Measurements from ENCODE around the gene MYBPH. TPM values are rescaled to one million over a fixed set of nuclear protein-coding genes. Genes with fewer than 3 reads are reported as not detected.

MYBPH gene
- total and polyA plus RNA-seq, 10 of the 15 experiments (the other 5 are each of a cell fraction or from before 2014, with no cell fraction given): 0.06 to 0.10 TPM; not detected in 8

- TF ChIP-seq STAT3 (IDR thresholded peaks at IDR 0.05; ENCODE audit: low read depth, low read length): no peak
- no peak for TF ChIP-seq SIN3A (IDR thresholded peaks at IDR 0.05; ENCODE audit: low read depth, low read length)
- TF ChIP-seq MYC (IDR thresholded peaks at IDR 0.05; ENCODE audit: insufficient read depth, insufficient read length, insufficient replicate concordance, low read length, severe bottlenecking): no peak
- TF ChIP-seq SIX5 (IDR thresholded peaks at IDR 0.05; ENCODE audit: low read depth, low read length, severe bottlenecking): no peak
- TF ChIP-seq GATAD2B (conservative IDR thresholded peaks at IDR 0.05; ENCODE audit: low read depth): no peak
- TF ChIP-seq SREBF2 (IDR thresholded peaks at IDR 0.05; ENCODE audit: low read length): no peak
- TF ChIP-seq MTA3 (IDR thresholded peaks at IDR 0.05; ENCODE audit: borderline replicate concordance, low read length): no peak
- TF ChIP-seq ZNF384 (IDR thresholded peaks at IDR 0.05; ENCODE audit: borderline replicate concordance, low read depth, low read length): no peak
- no peak for TF ChIP-seq SPI1 (IDR thresholded peaks at IDR 0.05; ENCODE audit: borderline replicate concordance, insufficient read depth, low read depth, low read length)
These were observed 5.1 kb upstream of the MYBPH start (continued) for GRCh38 chr1:203180611-203181330.

DNA sequence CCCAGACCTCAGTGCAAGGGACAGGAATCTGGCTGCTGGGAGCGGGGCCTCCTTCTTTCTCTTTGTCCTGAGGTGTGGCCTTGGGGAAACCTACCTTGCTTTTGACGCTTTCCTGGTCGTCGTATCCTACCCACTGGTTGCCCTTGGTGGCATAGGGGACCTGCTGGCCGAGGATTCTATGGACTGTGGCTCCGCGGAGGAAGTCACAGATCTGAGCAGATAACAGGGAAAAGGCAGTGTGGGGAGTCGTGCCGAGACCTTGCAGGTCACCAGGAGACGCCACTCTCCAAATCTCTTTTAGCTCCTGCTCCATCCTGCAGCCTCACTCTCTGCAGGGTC, 4.0 kb upstream of the MYBPH start:
- intact Hi-C loops (cut with micrococcal nuclease; ENCODE audit: unreplicated experiment): no loop called here
- FAIRE-seq: no peak
- Histone ChIP-seq H3K27me3 (replicated peaks in 1 of 2; ENCODE audit: control insufficient read depth in 2 of 2, insufficient read depth in 2 of 2, low read length in 1 of 2) (no peaks in the 10 kb centered on the region; a peak in 2 of 4 replicates), H3K4me3 (no peak overlapping the region), H3K4me2 (ENCODE audit: control insufficient read depth, insufficient read depth) (no peak overlapping the region), H2AFZ (ENCODE audit: control insufficient read depth, low read depth, low read length) (no peak overlapping the region), H3K79me2 (ENCODE audit: control insufficient read depth, insufficient read depth, low read length) (no peaks in the 10 kb centered on the region), H3K9ac (ENCODE audit: control insufficient read depth, insufficient read depth, low read length) (no peak overlapping the region), H3K27ac (ENCODE audit: control insufficient read depth, insufficient read depth) (no peak overlapping the region), H3K4me1 (ENCODE audit: control insufficient read depth, insufficient read depth, low read length) (0 out of 2 replicates have a peak, but pooled peaks cover 2% of the 10 kb centered on the region), H3K9me3 (replicated peaks; ENCODE audit: control insufficient read depth, insufficient read depth, low read length) (no peaks in the 10 kb centered on the region), H3K36me3 (ENCODE audit: control insufficient read depth in 2 of 2, insufficient read depth in 2 of 2, low read length in 1 of 2) (no peaks in the 10 kb centered on the region), H4K20me1 (ENCODE audit: control insufficient read depth, insufficient read depth) (no peaks in the 10 kb centered on the region)
- WGBS (ENCODE audit: insufficient coverage, insufficient replicate concordance, low lambda C conversion rate, missing lambda C conversion rate): 63% methylated on average over 9 of the region's 10 CpGs
- in situ Hi-C loops (cut with MboI): no loop called here
- ChIA-PET POLR2A (no interaction called here), SMC1A (ENCODE audit: uncharacterized antibody, unreplicated experiment) (no interaction called here), CTCF (no interaction called here), RAD21 (ENCODE audit: unreplicated experiment) (no interaction called here)
- no TSS peak for BruUV-seq (replicated peaks)
- TF ChIP-seq BRCA1 (IDR thresholded peaks at IDR 0.05; ENCODE audit: low read depth, low read length) (no peak), NR2F1 (conservative IDR thresholded peaks at IDR 0.05) (no peak), ZNF622 (IDR thresholded peaks at IDR 0.05) (no peak), MAX (IDR thresholded peaks at IDR 0.05; ENCODE audit: low read depth, low read length) (no peak)
- DNase-seq (ENCODE audit: low read depth, low spot score): no peak
- no peak for ATAC-seq
